Measurements from ENCODE around the gene RCOR3.
"Not testable (repeated sequence)": the region's sequence is repeated elsewhere in the genome, so short reads cannot be mapped to it uniquely, and the experiment has no call there.

Gene RCOR3

GRCh38 chr1:211285196-211285595 lies 26.0 kb downstream of the RCOR3 start:
- TF ChIP-seq Cebpa-rat (IDR thresholded peaks at IDR 0.05), result no peak
- Histone ChIP-seq H3K9me3 (no peaks in the 10 kb centered on the region), H3K27ac (no peak overlapping the region), H4K20me1 (peaks cover 27% of the 10 kb centered on the region), H3K4me1 (no peaks in the 10 kb centered on the region), H3K4me3 (no peak overlapping the region), H3K36me3 (peaks cover 93% of the 10 kb centered on the region), H3K9ac (no peak overlapping the region), H3K4me2 (no peak overlapping the region), H3K27me3 (no peaks in the 10 kb centered on the region)

- no peak for TF ChIP-seq Cebpa-rat (IDR thresholded peaks at IDR 0.05)
- Histone ChIP-seq H3K9me3 (no peaks in the 10 kb centered on the region), H3K27ac (no peak overlapping the region), H3K4me3 (no peak overlapping the region), H3K4me1 (no peaks in the 10 kb centered on the region), H3K4me2 (no peak overlapping the region), H3K9ac (no peak overlapping the region), H3K36me3 (peaks cover 93% of the 10 kb centered on the region), H3K27me3 (no peaks in the 10 kb centered on the region), H4K20me1 (peaks cover 23% of the 10 kb centered on the region)
These were observed 28.1 kb downstream of the RCOR3 start for GRCh38 chr1:211287218-211287617.

DNA sequence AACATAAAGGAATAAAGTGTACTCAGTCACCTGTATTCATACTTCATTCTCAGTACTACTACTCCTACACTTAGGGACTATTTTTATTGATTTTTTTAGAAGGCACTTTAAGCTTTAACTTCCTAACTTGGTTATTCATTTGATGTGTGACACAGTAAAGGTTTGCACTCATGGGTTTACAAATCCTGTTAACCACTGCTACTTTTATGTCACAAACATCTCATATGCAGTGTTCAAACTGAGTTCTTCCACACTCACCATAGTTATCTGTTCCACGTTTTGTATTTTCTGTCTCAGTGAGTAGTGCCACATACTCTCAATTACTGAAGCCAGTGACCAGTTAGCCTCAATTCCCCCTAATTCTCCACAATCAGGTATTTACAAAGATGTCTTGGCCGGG lies 33.2 kb downstream of the RCOR3 start:
- Histone ChIP-seq H3K36me3 (peaks cover 84% of the 10 kb centered on the region), H3K9ac (no peak overlapping the region), H3K4me1 (no peaks in the 10 kb centered on the region), H3K9me3 (no peaks in the 10 kb centered on the region), H4K20me1 (peaks cover 11% of the 10 kb centered on the region), H3K4me2 (no peak overlapping the region), H3K27me3 (no peaks in the 10 kb centered on the region), H3K4me3 (no peak overlapping the region), H3K27ac (no peak overlapping the region)
- TF ChIP-seq Cebpa-rat (IDR thresholded peaks at IDR 0.05), result no peak

- no peak overlapping the region for H3K4me2 ChIP-seq
- H3K4me3 ChIP-seq, result no peak overlapping the region
- H3K9me3 ChIP-seq, result no peaks in the 10 kb centered on the region
- TF ChIP-seq Cebpa-rat (IDR thresholded peaks at IDR 0.05), result no peak
- no peaks in the 10 kb centered on the region for H3K27me3 ChIP-seq
- peaks cover 84% of the 10 kb centered on the region for H3K36me3 ChIP-seq
- no peaks in the 10 kb centered on the region for H3K4me1 ChIP-seq
- H3K9ac ChIP-seq, result no peak overlapping the region
- no peaks in the 10 kb centered on the region; the same call in 1 of the 2 replicates for H4K20me1 ChIP-seq
- no peak overlapping the region for H3K27ac ChIP-seq
These were observed 37.2 kb downstream of the RCOR3 start for GRCh38 chr1:211296396-211296795.

GRCh38 chr1:211305044-211305443 lies 45.9 kb downstream of the RCOR3 start:
- Histone ChIP-seq H3K36me3 (peaks cover 50% of the 10 kb centered on the region), H3K9me3 (no peaks in the 10 kb centered on the region)

GRCh38 chr1:211309617-211310016 lies 50.5 kb downstream of the RCOR3 start:
- Histone ChIP-seq H3K4me3 (no peak overlapping the region), H3K36me3 (peaks cover 39% of the 10 kb centered on the region), H3K4me1 (no peaks in the 10 kb centered on the region), H3K27ac (no peak overlapping the region), H4K20me1 (no peaks in the 10 kb centered on the region; the same call in 1 of the 2 replicates), H3K9me3 (no peaks in the 10 kb centered on the region), H3K4me2 (no peak overlapping the region), H3K27me3 (no peaks in the 10 kb centered on the region), H3K9ac (no peak overlapping the region)
- no peak for TF ChIP-seq Cebpa-rat (IDR thresholded peaks at IDR 0.05)

More at GRCh38 chr1:211305044-211305443, 45.9 kb downstream of the RCOR3 start:
- Histone ChIP-seq H3K9ac (no peak overlapping the region), H3K4me3 (no peak overlapping the region), H3K4me1 (no peaks in the 10 kb centered on the region), H3K27me3 (no peaks in the 10 kb centered on the region), H3K4me2 (no peak overlapping the region), H4K20me1 (no peaks in the 10 kb centered on the region; the same call in 1 of the 2 replicates), H3K27ac (no peak overlapping the region)
- TF ChIP-seq Cebpa-rat (IDR thresholded peaks at IDR 0.05), result no peak

- Histone ChIP-seq H3K4me2 (no peak overlapping the region), H3K4me1 (no peaks in the 10 kb centered on the region), H3K9me3 (no peaks in the 10 kb centered on the region), H4K20me1 (no peaks in the 10 kb centered on the region), H3K4me3 (no peak overlapping the region), H3K9ac (no peak overlapping the region), H3K36me3 (peaks cover 50% of the 10 kb centered on the region), H3K27ac (no peak overlapping the region), H3K27me3 (no peaks in the 10 kb centered on the region)
- TF ChIP-seq Cebpa-rat (IDR thresholded peaks at IDR 0.05), result no peak
These were observed 54.2 kb downstream of the RCOR3 start for GRCh38 chr1:211313392-211313791.

GRCh38 chr1:211318576-211319280 lies 59.6 kb downstream of the RCOR3 start:
- no peaks in the 10 kb centered on the region for H4K20me1 ChIP-seq
- H3K4me1 ChIP-seq, result no peaks in the 10 kb centered on the region
- H3K4me3 ChIP-seq, result no peak overlapping the region
- no peak overlapping the region for H3K27ac ChIP-seq
- no peaks in the 10 kb centered on the region for H3K9me3 ChIP-seq
- H3K36me3 ChIP-seq, result peaks cover 23% of the 10 kb centered on the region
- H3K9ac ChIP-seq, result no peak overlapping the region
- no peak overlapping the region for H3K4me2 ChIP-seq
- no peak for TF ChIP-seq Cebpa-rat (IDR thresholded peaks at IDR 0.05)
- no peaks in the 10 kb centered on the region for H3K27me3 ChIP-seq

GRCh38 chr1:211319892-211320291 lies 60.7 kb downstream of the RCOR3 start:
- no peak overlapping the region for H3K4me2 ChIP-seq
- no peak overlapping the region for H3K27ac ChIP-seq
- H3K27me3 ChIP-seq, result no peaks in the 10 kb centered on the region
- H3K36me3 ChIP-seq, result peaks cover 15% of the 10 kb centered on the region; the same call in 1 of the 2 replicates
- no peak for TF ChIP-seq Cebpa-rat (IDR thresholded peaks at IDR 0.05)
- no peak overlapping the region for H3K4me3 ChIP-seq
- H3K4me1 ChIP-seq, result no peaks in the 10 kb centered on the region
- no peaks in the 10 kb centered on the region for H4K20me1 ChIP-seq
- H3K9ac ChIP-seq, result no peak overlapping the region
- H3K9me3 ChIP-seq, result no peaks in the 10 kb centered on the region

GRCh38 chr1:211320980-211321379 lies 61.8 kb downstream of the RCOR3 start:
- no peaks in the 10 kb centered on the region for H4K20me1 ChIP-seq
- H3K27ac ChIP-seq, result no peak overlapping the region
- no peak overlapping the region for H3K4me3 ChIP-seq
- no peaks in the 10 kb centered on the region for H3K9me3 ChIP-seq
- no peak for TF ChIP-seq Cebpa-rat (IDR thresholded peaks at IDR 0.05)
- H3K9ac ChIP-seq, result no peak overlapping the region
- no peaks in the 10 kb centered on the region for H3K27me3 ChIP-seq
- H3K4me1 ChIP-seq, result peaks cover 3% of the 10 kb centered on the region
- H3K36me3 ChIP-seq, result peaks cover 7% of the 10 kb centered on the region; the same call in 1 of the 2 replicates
- no peak overlapping the region for H3K4me2 ChIP-seq

DNA sequence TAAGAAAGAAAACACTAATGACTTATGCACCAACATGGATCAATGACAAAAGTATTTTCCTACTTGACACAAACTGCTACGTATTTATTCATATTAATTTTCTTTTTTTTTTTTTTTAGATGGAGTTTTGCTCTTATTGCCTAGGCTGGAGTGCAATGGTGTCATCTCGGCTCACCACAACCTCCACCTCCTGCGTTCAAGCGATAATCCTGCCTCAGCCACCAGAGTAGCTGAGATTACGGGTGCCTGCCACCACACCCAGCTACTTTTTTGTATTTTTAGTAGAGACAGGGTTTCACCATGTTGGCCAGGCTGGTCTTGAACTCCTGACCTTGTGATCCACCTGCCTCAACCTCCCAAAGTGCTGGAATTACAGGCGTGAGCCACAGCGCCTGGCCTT lies 62.5 kb downstream of the RCOR3 start:
- not testable (repeated sequence) for H3K9me3 ChIP-seq, H4K20me1 ChIP-seq, H3K4me3 ChIP-seq, H3K36me3 ChIP-seq, H3K9ac ChIP-seq, H3K4me2 ChIP-seq, H3K27ac ChIP-seq, H3K27me3 ChIP-seq, H3K4me1 ChIP-seq

Data from BLaER1 (cell line).